Measurements from ENCODE around the gene C2CD4C. TPM values are rescaled to one million over a fixed set of nuclear protein-coding genes. Genes with fewer than 3 reads are reported as not detected.

Gene C2CD4C
- polyA plus RNA-seq, 2 donors, result 0.33 to 0.43 TPM

- Histone ChIP-seq H3K36me3 (ENCODE audit: control insufficient read depth in 2 of 2, insufficient read depth in 2 of 2, low read length in 1 of 2) (peaks cover 0 to under 1% of the 10 kb centered on the region in 2 donors), H3K27me3 (ENCODE audit: control insufficient read depth in 1 of 2, insufficient read depth in 2 of 2, low read length in 2 of 2) (no peaks in the 10 kb centered on the region), H3K9me3 (ENCODE audit: control insufficient read depth in 2 of 2, insufficient read depth in 1 of 2, low read depth in 1 of 2, low read length in 1 of 2) (no peaks in the 10 kb centered on the region), H3K4me1 (ENCODE audit: control insufficient read depth in 2 of 2, insufficient read depth in 2 of 2, low read length in 1 of 2) (no peaks in the 10 kb centered on the region), H3K27ac (ENCODE audit: low read depth in 2 of 2, low read length in 1 of 2) (no peak overlapping the region), H3K4me3 (ENCODE audit: low read depth in 1 of 2, low read length in 2 of 2) (no peak overlapping the region)
- WGBS, 2 donors, result 84% methylated on average over 27 of the region's 27 CpGs
These were observed 30.4 kb upstream of the C2CD4C start for GRCh38 chr19:439167-439900.

- no peaks in the 10 kb centered on the region for H3K27me3 ChIP-seq (ENCODE audit: control insufficient read depth in 1 of 2, insufficient read depth in 2 of 2, low read length in 2 of 2)
- peaks cover 0 to 4% of the 10 kb centered on the region in 2 donors for H3K36me3 ChIP-seq (ENCODE audit: control insufficient read depth in 2 of 2, insufficient read depth in 2 of 2, low read length in 1 of 2)
- no peak overlapping the region for H3K4me3 ChIP-seq (ENCODE audit: low read depth in 1 of 2, low read length in 2 of 2)
- no peak overlapping the region for H3K27ac ChIP-seq (ENCODE audit: low read depth in 2 of 2, low read length in 1 of 2)
- no peaks in the 10 kb centered on the region for H3K4me1 ChIP-seq (ENCODE audit: control insufficient read depth in 2 of 2, insufficient read depth in 2 of 2, low read length in 1 of 2)
- 66 to 87% methylated on average over 24 to 29 of the region's 29 CpGs for WGBS, 2 donors
- peaks cover 0 to 3% of the 10 kb centered on the region in 2 donors for H3K9me3 ChIP-seq (ENCODE audit: control insufficient read depth in 2 of 2, insufficient read depth in 1 of 2, low read depth in 1 of 2, low read length in 1 of 2)
These were observed 29.5 kb upstream of the C2CD4C start for GRCh38 chr19:438416-438958.

GRCh38 chr19:437041-437440 lies 28.1 kb upstream of the C2CD4C start:
- H3K27me3 ChIP-seq (ENCODE audit: control insufficient read depth in 1 of 2, insufficient read depth in 2 of 2, low read length in 2 of 2), result no peaks in the 10 kb centered on the region
- peaks cover 0 to 4% of the 10 kb centered on the region in 2 donors for H3K36me3 ChIP-seq (ENCODE audit: control insufficient read depth in 2 of 2, insufficient read depth in 2 of 2, low read length in 1 of 2)
- no peak overlapping the region for H3K27ac ChIP-seq (ENCODE audit: low read depth in 2 of 2, low read length in 1 of 2)
- H3K9me3 ChIP-seq (ENCODE audit: control insufficient read depth in 2 of 2, insufficient read depth in 1 of 2, low read depth in 1 of 2, low read length in 1 of 2), result peaks cover 0 to 3% of the 10 kb centered on the region in 2 donors
- no peaks in the 10 kb centered on the region for H3K4me1 ChIP-seq (ENCODE audit: control insufficient read depth in 2 of 2, insufficient read depth in 2 of 2, low read length in 1 of 2)
- WGBS, 2 donors, result 83 to 85% methylated on average over 22 of the region's 22 CpGs
- H3K4me3 ChIP-seq (ENCODE audit: low read depth in 1 of 2, low read length in 2 of 2), result no peak overlapping the region

- Histone ChIP-seq H3K36me3 (ENCODE audit: control insufficient read depth in 2 of 2, insufficient read depth in 2 of 2, low read length in 1 of 2) (peaks cover 0 to 4% of the 10 kb centered on the region in 2 donors), H3K9me3 (ENCODE audit: control insufficient read depth in 2 of 2, insufficient read depth in 1 of 2, low read depth in 1 of 2, low read length in 1 of 2) (peaks cover 0 to 3% of the 10 kb centered on the region in 2 donors), H3K27ac (ENCODE audit: low read depth in 2 of 2, low read length in 1 of 2) (no peak overlapping the region), H3K27me3 (ENCODE audit: control insufficient read depth in 1 of 2, insufficient read depth in 2 of 2, low read length in 2 of 2) (no peaks in the 10 kb centered on the region), H3K4me3 (ENCODE audit: low read depth in 1 of 2, low read length in 2 of 2) (no peak overlapping the region), H3K4me1 (ENCODE audit: control insufficient read depth in 2 of 2, insufficient read depth in 2 of 2, low read length in 1 of 2) (no peaks in the 10 kb centered on the region)
- WGBS, 2 donors, result 84 to 88% methylated on average over 29 of the region's 29 CpGs
These were observed 27.5 kb upstream of the C2CD4C start for GRCh38 chr19:436413-436950.

GRCh38 chr19:435707-436412 lies 26.9 kb upstream of the C2CD4C start:
- peaks cover 0 to 4% of the 10 kb centered on the region in 2 donors for H3K36me3 ChIP-seq (ENCODE audit: control insufficient read depth in 2 of 2, insufficient read depth in 2 of 2, low read length in 1 of 2)
- no peaks in the 10 kb centered on the region for H3K27me3 ChIP-seq (ENCODE audit: control insufficient read depth in 1 of 2, insufficient read depth in 2 of 2, low read length in 2 of 2)
- no peak overlapping the region for H3K27ac ChIP-seq (ENCODE audit: low read depth in 2 of 2, low read length in 1 of 2)
- 77 to 79% methylated on average over 33 of the region's 33 CpGs for WGBS, 2 donors
- H3K4me1 ChIP-seq (ENCODE audit: control insufficient read depth in 2 of 2, insufficient read depth in 2 of 2, low read length in 1 of 2), result no peaks in the 10 kb centered on the region
- H3K9me3 ChIP-seq (ENCODE audit: control insufficient read depth in 2 of 2, insufficient read depth in 1 of 2, low read depth in 1 of 2, low read length in 1 of 2), result peaks cover 0 to 3% of the 10 kb centered on the region in 2 donors
- no peak overlapping the region for H3K4me3 ChIP-seq (ENCODE audit: low read depth in 1 of 2, low read length in 2 of 2)

- Histone ChIP-seq H3K9me3 (ENCODE audit: control insufficient read depth in 2 of 2, insufficient read depth in 1 of 2, low read depth in 1 of 2, low read length in 1 of 2) (peaks cover 0 to 3% of the 10 kb centered on the region in 2 donors), H3K36me3 (ENCODE audit: control insufficient read depth in 2 of 2, insufficient read depth in 2 of 2, low read length in 1 of 2) (peaks cover 0 to 4% of the 10 kb centered on the region in 2 donors), H3K27ac (ENCODE audit: low read depth in 2 of 2, low read length in 1 of 2) (no peak overlapping the region), H3K27me3 (ENCODE audit: control insufficient read depth in 1 of 2, insufficient read depth in 2 of 2, low read length in 2 of 2) (no peaks in the 10 kb centered on the region), H3K4me1 (ENCODE audit: control insufficient read depth in 2 of 2, insufficient read depth in 2 of 2, low read length in 1 of 2) (no peaks in the 10 kb centered on the region), H3K4me3 (ENCODE audit: low read depth in 1 of 2, low read length in 2 of 2) (no peak overlapping the region)
- WGBS, 2 donors, result 86 to 87% methylated on average over 26 of the region's 26 CpGs
These were observed 26.2 kb upstream of the C2CD4C start for GRCh38 chr19:435056-435706.

- H3K4me1 ChIP-seq (ENCODE audit: control insufficient read depth in 2 of 2, insufficient read depth in 2 of 2, low read length in 1 of 2), result no peaks in the 10 kb centered on the region
- peaks cover 0 to 4% of the 10 kb centered on the region in 2 donors for H3K36me3 ChIP-seq (ENCODE audit: control insufficient read depth in 2 of 2, insufficient read depth in 2 of 2, low read length in 1 of 2)
- H3K4me3 ChIP-seq (ENCODE audit: low read depth in 1 of 2, low read length in 2 of 2), result no peak overlapping the region
- H3K9me3 ChIP-seq (ENCODE audit: control insufficient read depth in 2 of 2, insufficient read depth in 1 of 2, low read depth in 1 of 2, low read length in 1 of 2), result peaks cover 0 to 3% of the 10 kb centered on the region in 2 donors
- no peak overlapping the region for H3K27ac ChIP-seq (ENCODE audit: low read depth in 2 of 2, low read length in 1 of 2)
- no peaks in the 10 kb centered on the region for H3K27me3 ChIP-seq (ENCODE audit: control insufficient read depth in 1 of 2, insufficient read depth in 2 of 2, low read length in 2 of 2)
- 86 to 90% methylated on average over 22 of the region's 22 CpGs for WGBS, 2 donors
These were observed 25.4 kb upstream of the C2CD4C start for GRCh38 chr19:434152-434960.

- Histone ChIP-seq H3K27ac (ENCODE audit: low read depth in 2 of 2, low read length in 1 of 2) (no peak overlapping the region), H3K27me3 (ENCODE audit: control insufficient read depth in 1 of 2, insufficient read depth in 2 of 2, low read length in 2 of 2) (no peaks in the 10 kb centered on the region), H3K9me3 (ENCODE audit: control insufficient read depth in 2 of 2, insufficient read depth in 1 of 2, low read depth in 1 of 2, low read length in 1 of 2) (peaks cover 0 to 3% of the 10 kb centered on the region in 2 donors), H3K36me3 (ENCODE audit: control insufficient read depth in 2 of 2, insufficient read depth in 2 of 2, low read length in 1 of 2) (peaks cover 0 to 4% of the 10 kb centered on the region in 2 donors), H3K4me3 (ENCODE audit: low read depth in 1 of 2, low read length in 2 of 2) (no peak overlapping the region), H3K4me1 (ENCODE audit: control insufficient read depth in 2 of 2, insufficient read depth in 2 of 2, low read length in 1 of 2) (no peaks in the 10 kb centered on the region)
- WGBS, 2 donors, result 97 to 99% methylated on average over 10 of the region's 10 CpGs
These were observed 21.8 kb upstream of the C2CD4C start for GRCh38 chr19:430701-431100.

Measured in esophagus (tissue), 2 donors.